GM23338 (cell line): ENCODE data around the gene FAM53B. TPM values are rescaled to one million over a fixed set of nuclear protein-coding genes. Genes with fewer than 3 reads are reported as not detected.
A peak's percentile ranks its signal among the peaks of the same experiment; 100 is the strongest.

Experiments
- ATAC-seq: fragments of 200-7000 bp; cut with Tn5 transposase; 3 replicates; pipeline ENCODE4 v1.9.1; 2020
- DNase-seq: peaks from one replicate; pipeline ENCODE4 v3.0.0-alpha.2; 2015; ENCODE audit warnings: low spot score
- H2AFZ ChIP-seq: fragments of 200-600 bp; sonication (generic); 2 replicates; pipeline ENCODE4 v1.8.0; 2016; ENCODE audit warnings: antibody characterized with exemption, mild to moderate bottlenecking, moderate library complexity
- H3F3A ChIP-seq: fragments of 200-600 bp; sonication (generic); replicated peaks from 2 replicates; pipeline ENCODE4 v1.8.0; 2017; ENCODE audit warnings: antibody characterized with exemption, mixed run types, low read depth
- H3K27ac ChIP-seq: fragments of 200-600 bp; sonication (generic); 2 replicates; pipeline ENCODE4 v1.6.1; 2016; ENCODE audit warnings: low read depth
- H3K27me3 ChIP-seq: fragments of 200-600 bp; sonication (generic); 2 replicates; pipeline ENCODE4 v1.8.0; 2016; ENCODE audit warnings: mild to moderate bottlenecking, mixed run types, moderate library complexity; ENCODE audit not compliant: insufficient read depth
- H3K36me3 ChIP-seq: fragments of 200-600 bp; sonication (generic); 2 replicates; pipeline ENCODE4 v1.8.0; 2016; ENCODE audit warnings: mild to moderate bottlenecking; ENCODE audit not compliant: insufficient read depth
- H3K4me1 ChIP-seq: fragments of 200-600 bp; sonication (generic); 2 replicates; pipeline ENCODE4 v1.8.0; 2016; ENCODE audit warnings: mild to moderate bottlenecking, moderate library complexity; ENCODE audit not compliant: insufficient read depth
- H3K4me2 ChIP-seq: fragments of 200-600 bp; sonication (generic); 2 replicates; pipeline ENCODE4 v1.7.1; 2017; ENCODE audit warnings: mixed run types
- H3K4me3 ChIP-seq: fragments of 200-600 bp; sonication (generic); 2 replicates; pipeline ENCODE4 v1.6.1; 2016; ENCODE audit warnings: mixed run types
- H3K79me2 ChIP-seq: fragments of 200-600 bp; sonication (generic); replicated peaks from 2 replicates; pipeline ENCODE4 v1.8.0; 2017; ENCODE audit warnings: mild to moderate bottlenecking; ENCODE audit not compliant: insufficient read depth
- H3K9me2 ChIP-seq: fragments of 200-600 bp; sonication (generic); 2 replicates; pipeline ENCODE4 v1.8.0; 2017; ENCODE audit not compliant: insufficient read depth
- H4K20me1 ChIP-seq: fragments of 200-600 bp; sonication (generic); replicated peaks from 2 replicates; pipeline ENCODE4 v1.8.0; 2017; ENCODE audit warnings: mild to moderate bottlenecking; ENCODE audit not compliant: insufficient read depth
- H3K27ac Mint-ChIP-seq: 2 replicates; pipeline ENCODE4 v1.8.0; 2020; ENCODE audit warnings: inconsistent platforms, mild to moderate bottlenecking, moderate library complexity, mixed read lengths
- H3K27me3 Mint-ChIP-seq: 3 replicates; pipeline ENCODE4 v1.8.0; 2022; ENCODE audit warnings: low read depth, mild to moderate bottlenecking, moderate library complexity, mixed read lengths, inconsistent platforms; ENCODE audit not compliant: insufficient read depth, poor library complexity
- H3K36me3 Mint-ChIP-seq: 3 replicates; pipeline ENCODE4 v1.8.0; 2021; ENCODE audit warnings: low read depth, mild to moderate bottlenecking, inconsistent platforms, moderate library complexity, mixed read lengths
- H3K4me1 Mint-ChIP-seq: 3 replicates; pipeline ENCODE4 v1.8.0; 2020; ENCODE audit warnings: mild to moderate bottlenecking, inconsistent platforms, mixed read lengths
- H3K4me3 Mint-ChIP-seq: 3 replicates; pipeline ENCODE4 v1.8.0; 2021; ENCODE audit warnings: moderate library complexity, mild to moderate bottlenecking, inconsistent platforms, mixed read lengths
- H3K9me3 Mint-ChIP-seq: 3 replicates; pipeline ENCODE4 v1.8.0; 2020; ENCODE audit warnings: moderate library complexity, mild to moderate bottlenecking, inconsistent platforms, mixed read lengths
- EZH2 ChIP-seq: fragments of 200-600 bp; sonication (generic); IDR thresholded peaks from one replicate; pipeline ENCODE4 v1.8.0; 2017; ENCODE audit warnings: antibody characterized with exemption, mild to moderate bottlenecking, low read depth; ENCODE audit not compliant: unreplicated experiment
- JUNB ChIP-seq: IDR thresholded peaks from one replicate; pipeline ENCODE4 v1.6.1; 2016; ENCODE audit warnings: antibody characterized with exemption; ENCODE audit not compliant: unreplicated experiment
- NANOG ChIP-seq: IDR thresholded peaks from 2 replicates; pipeline ENCODE4 v1.6.1; 2016; ENCODE audit warnings: antibody characterized with exemption, borderline replicate concordance
- STAT1 ChIP-seq: IDR thresholded peaks from one replicate; pipeline ENCODE4 v1.6.1; 2016; ENCODE audit warnings: antibody characterized with exemption; ENCODE audit not compliant: unreplicated experiment
- polyA plus RNA-seq: library from polyadenylated mRNA; unstranded; fragments of >200 nt; fragmentation: Nextera tagmentation; extraction: Ambion mirVana; gene quantifications from 2 replicates; pipeline ENCODE4 v1.2.1, GENCODE V29; 2016
- total RNA-seq: library from RNA; depleted of rRNA; stranded (reverse); fragments of >200 nt; shearing (Covaris generic); gene quantifications from 2 replicates; pipeline ENCODE4 v1.2.3, GENCODE V29; 2014
- TF ChIP-seq, protein P1 (sequence below): fragments of 250-450 bp; sonication (Bioruptor Pico); IDR thresholded peaks from 2 replicates; pipeline ENCODE4 v1.5.0; 2020; ENCODE audit warnings: mild to moderate bottlenecking, moderate library complexity
- TF ChIP-seq, protein P2 (sequence below), 2 experiments: fragments of 200-600 bp in 1 of 2; sonication (generic) in 1 of 2; conservative IDR thresholded peaks; 2 replicates each; pipeline versions ENCODE4 v1.5.1 to v1.6.1; 2016 to 2017; ENCODE audit warnings: antibody characterized with exemption in 2 of 2, low read depth in 2 of 2, mild to moderate bottlenecking in 2 of 2, moderate library complexity in 1 of 2

The FAM53B gene
- total and polyA plus RNA-seq, 2 experiments from 2014 or later, result 3.0 to 20.3 TPM

DNA sequence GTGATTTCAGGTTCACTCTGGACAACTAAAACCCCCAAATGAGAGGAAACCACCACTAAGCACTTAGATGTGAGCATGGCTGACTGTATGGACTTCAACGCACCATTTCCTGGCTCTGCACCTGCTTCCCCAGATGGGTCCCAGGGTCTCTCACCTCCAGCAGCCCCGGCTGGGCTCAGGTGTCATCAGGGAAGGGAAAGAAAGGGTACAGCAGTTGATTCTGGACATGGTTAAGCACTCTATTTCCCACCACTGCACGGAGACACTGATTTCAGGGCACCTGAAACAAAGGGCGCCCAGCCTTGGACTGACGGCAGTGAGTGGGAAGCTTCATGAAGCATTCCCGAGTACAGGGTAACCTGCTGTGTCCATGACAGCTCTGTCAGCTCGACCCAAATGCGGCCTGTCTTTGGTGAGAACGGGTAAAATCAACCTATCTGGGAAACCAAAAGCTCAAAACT, 19.0 kb downstream of the FAM53B start (continued):
- TF ChIP-seq, protein P1, sequence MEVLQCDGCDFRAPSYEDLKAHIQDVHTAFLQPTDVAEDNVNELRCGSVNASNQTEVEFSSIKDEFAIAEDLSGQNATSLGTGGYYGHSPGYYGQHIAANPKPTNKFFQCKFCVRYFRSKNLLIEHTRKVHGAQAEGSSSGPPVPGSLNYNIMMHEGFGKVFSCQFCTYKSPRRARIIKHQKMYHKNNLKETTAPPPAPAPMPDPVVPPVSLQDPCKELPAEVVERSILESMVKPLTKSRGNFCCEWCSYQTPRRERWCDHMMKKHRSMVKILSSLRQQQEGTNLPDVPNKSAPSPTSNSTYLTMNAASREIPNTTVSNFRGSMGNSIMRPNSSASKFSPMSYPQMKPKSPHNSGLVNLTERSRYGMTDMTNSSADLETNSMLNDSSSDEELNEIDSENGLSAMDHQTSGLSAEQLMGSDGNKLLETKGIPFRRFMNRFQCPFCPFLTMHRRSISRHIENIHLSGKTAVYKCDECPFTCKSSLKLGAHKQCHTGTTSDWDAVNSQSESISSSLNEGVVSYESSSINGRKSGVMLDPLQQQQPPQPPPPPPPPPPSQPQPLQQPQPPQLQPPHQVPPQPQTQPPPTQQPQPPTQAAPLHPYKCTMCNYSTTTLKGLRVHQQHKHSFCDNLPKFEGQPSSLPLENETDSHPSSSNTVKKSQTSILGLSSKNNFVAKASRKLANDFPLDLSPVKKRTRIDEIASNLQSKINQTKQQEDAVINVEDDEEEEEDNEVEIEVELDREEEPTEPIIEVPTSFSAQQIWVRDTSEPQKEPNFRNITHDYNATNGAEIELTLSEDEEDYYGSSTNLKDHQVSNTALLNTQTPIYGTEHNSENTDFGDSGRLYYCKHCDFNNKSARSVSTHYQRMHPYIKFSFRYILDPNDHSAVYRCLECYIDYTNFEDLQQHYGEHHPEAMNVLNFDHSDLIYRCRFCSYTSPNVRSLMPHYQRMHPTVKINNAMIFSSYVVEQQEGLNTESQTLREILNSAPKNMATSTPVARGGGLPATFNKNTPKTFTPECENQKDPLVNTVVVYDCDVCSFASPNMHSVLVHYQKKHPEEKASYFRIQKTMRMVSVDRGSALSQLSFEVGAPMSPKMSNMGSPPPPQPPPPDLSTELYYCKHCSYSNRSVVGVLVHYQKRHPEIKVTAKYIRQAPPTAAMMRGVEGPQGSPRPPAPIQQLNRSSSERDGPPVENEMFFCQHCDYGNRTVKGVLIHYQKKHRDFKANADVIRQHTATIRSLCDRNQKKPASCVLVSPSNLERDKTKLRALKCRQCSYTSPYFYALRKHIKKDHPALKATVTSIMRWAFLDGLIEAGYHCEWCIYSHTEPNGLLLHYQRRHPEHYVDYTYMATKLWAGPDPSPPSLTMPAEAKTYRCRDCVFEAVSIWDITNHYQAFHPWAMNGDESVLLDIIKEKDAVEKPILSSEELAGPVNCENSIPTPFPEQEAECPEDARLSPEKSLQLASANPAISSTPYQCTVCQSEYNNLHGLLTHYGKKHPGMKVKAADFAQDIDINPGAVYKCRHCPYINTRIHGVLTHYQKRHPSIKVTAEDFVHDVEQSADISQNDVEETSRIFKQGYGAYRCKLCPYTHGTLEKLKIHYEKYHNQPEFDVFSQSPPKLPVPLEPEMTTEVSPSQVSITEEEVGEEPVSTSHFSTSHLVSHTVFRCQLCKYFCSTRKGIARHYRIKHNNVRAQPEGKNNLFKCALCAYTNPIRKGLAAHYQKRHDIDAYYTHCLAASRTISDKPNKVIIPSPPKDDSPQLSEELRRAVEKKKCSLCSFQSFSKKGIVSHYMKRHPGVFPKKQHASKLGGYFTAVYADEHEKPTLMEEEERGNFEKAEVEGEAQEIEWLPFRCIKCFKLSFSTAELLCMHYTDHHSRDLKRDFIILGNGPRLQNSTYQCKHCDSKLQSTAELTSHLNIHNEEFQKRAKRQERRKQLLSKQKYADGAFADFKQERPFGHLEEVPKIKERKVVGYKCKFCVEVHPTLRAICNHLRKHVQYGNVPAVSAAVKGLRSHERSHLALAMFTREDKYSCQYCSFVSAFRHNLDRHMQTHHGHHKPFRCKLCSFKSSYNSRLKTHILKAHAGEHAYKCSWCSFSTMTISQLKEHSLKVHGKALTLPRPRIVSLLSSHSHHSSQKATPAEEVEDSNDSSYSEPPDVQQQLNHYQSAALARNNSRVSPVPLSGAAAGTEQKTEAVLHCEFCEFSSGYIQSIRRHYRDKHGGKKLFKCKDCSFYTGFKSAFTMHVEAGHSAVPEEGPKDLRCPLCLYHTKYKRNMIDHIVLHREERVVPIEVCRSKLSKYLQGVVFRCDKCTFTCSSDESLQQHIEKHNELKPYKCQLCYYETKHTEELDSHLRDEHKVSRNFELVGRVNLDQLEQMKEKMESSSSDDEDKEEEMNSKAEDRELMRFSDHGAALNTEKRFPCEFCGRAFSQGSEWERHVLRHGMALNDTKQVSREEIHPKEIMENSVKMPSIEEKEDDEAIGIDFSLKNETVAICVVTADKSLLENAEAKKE, result no peak

DNA sequence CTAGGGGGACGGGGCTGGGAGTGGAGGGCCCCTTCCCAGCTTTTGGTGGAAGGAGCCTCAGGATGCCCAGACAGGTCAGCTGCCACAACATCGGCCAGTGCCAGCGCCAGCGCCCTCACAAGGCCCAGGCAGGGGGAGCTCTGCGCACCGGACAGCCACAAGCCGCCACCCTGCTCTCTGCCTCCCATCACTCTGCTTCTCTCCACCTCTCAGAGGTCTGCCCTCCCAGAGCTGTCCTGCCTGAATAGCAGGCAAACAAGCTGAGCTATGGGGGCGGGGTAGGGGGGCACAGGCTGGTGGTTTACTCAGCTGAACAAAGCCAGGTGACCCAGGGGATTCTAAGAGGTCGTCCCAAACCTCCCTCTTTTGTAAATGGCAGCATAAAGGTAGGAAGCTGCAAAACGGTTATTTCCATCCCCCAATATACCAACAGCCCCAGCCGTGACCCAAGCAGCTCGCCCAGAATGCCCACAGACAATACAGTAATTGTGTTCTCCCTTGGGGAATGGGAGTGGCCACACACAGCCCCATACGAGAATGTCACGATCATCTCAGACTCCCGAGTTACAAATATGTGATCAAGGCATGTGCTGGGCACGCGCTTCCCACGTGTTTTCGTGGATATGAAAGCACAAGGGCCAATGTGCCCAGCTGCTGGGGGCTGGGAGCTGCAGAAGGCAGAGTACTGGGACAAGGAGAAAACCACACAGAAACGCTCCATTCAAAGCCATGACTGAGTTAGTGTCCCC, 19.7 kb downstream of the FAM53B start:
- ATAC-seq (peak; percentile 44), DNase-seq (no peak)
- H3K4me1 Mint-ChIP-seq, result peaks cover 36% of the 10 kb centered on the region
- Histone ChIP-seq H2AFZ (no peak overlapping the region), H3K4me3 (no peak overlapping the region), H3K4me1 (peaks cover 5% of the 10 kb centered on the region), H3K36me3 (no peaks in the 10 kb centered on the region), H3K4me2 (no peak overlapping the region), H3K27ac (peak overlapping the region; percentile 59; the same call in 1 of the 2 replicates), H3K27me3 (no peaks in the 10 kb centered on the region), H3K9me2 (no peaks in the 10 kb centered on the region), H4K20me1 (no peaks in the 10 kb centered on the region; the same call in 1 of the 2 replicates), H3F3A (no peaks in the 10 kb centered on the region; the same call in 1 of the 2 replicates), H3K79me2 (peaks cover 9% of the 10 kb centered on the region)
- H3K4me3 Mint-ChIP-seq, result no peak overlapping the region
- H3K9me3 Mint-ChIP-seq, result no peaks in the 10 kb centered on the region
- TF ChIP-seq, protein P2, sequence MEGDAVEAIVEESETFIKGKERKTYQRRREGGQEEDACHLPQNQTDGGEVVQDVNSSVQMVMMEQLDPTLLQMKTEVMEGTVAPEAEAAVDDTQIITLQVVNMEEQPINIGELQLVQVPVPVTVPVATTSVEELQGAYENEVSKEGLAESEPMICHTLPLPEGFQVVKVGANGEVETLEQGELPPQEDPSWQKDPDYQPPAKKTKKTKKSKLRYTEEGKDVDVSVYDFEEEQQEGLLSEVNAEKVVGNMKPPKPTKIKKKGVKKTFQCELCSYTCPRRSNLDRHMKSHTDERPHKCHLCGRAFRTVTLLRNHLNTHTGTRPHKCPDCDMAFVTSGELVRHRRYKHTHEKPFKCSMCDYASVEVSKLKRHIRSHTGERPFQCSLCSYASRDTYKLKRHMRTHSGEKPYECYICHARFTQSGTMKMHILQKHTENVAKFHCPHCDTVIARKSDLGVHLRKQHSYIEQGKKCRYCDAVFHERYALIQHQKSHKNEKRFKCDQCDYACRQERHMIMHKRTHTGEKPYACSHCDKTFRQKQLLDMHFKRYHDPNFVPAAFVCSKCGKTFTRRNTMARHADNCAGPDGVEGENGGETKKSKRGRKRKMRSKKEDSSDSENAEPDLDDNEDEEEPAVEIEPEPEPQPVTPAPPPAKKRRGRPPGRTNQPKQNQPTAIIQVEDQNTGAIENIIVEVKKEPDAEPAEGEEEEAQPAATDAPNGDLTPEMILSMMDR (conservative IDR thresholded peaks at IDR 0.05; ENCODE audit: low read depth in 2 of 2), result no peak
- TF ChIP-seq JUNB, result no peak
- TF ChIP-seq STAT1, result no peak
- TF ChIP-seq EZH2, result no peak
- TF ChIP-seq NANOG, result no peak
- peak overlapping the region; percentile 43; the same call in 1 of the 2 replicates for H3K27ac Mint-ChIP-seq
- no peaks in the 10 kb centered on the region for H3K36me3 Mint-ChIP-seq
- peaks cover 1% of the 10 kb centered on the region for H3K27me3 Mint-ChIP-seq
